DMS53 treated with DMSO at 0.1 percent for 48 hours (cell line): ENCODE results near the gene TRIML2.
"Not testable (repeated sequence)": the region's sequence is repeated elsewhere in the genome, so short reads cannot be mapped to it uniquely, and the experiment has no call there.

Experiments used
- DNase-seq: peaks from one replicate; lab custom pipeline; 2025; ENCODE audit not compliant: unreplicated experiment; lab: John Stamatoyannopoulos, UW

TRIML2 gene

GRCh38 chr4:188107931-188108843, 1.2 kb downstream of the TRIML2 start:
- no peak for DNase-seq

DNA sequence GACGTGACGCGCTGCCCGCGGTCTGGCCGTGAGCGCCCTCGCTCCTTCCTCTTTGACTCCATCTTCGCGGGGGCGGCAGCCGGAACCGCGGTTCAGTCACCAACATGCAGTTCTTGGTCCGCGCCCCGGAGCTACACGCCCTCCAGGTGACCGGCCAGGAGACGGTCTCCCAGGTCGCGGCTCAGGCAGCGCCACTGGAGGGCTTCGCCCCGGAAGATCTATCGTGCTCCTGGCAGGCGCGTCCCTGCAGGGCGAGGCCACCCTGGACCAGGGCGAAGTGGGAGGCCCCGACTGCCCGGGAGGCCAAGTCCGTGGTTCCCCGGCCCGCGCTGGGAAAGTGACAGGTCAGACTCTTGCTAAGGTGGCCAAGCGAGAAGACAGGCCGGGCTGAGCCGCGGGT, 2.9 kb downstream of the TRIML2 start:
- no peak for DNase-seq

- DNase-seq, result no peak
Measured at GRCh38 chr4:188092824-188093223, 16.6 kb downstream of the TRIML2 start.

DNA sequence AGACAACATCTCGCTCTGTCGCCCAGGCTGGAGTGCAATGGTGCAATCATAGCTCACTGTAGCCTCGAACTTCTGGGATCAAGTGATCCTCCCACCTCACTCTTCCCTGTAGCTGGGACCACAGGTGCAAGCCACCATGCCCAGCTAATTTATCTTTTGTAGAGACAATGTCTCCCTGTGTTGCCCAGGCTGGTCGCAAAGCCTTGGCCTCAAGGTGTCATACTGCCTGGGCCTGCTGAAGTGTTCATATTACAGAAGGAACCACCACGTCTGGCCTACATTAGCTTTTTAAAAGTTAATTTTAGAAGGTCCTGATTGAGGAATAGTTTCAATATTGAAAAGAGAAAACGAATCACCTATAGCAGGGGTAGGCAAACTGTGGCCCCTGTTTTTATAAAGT, 22.5 kb downstream of the TRIML2 start:
- no peak for DNase-seq

- DNase-seq, result no peak
Measured at GRCh38 chr4:188082796-188083195, 26.6 kb downstream of the TRIML2 start.

GRCh38 chr4:188078116-188078515, 31.3 kb downstream of the TRIML2 start:
- no peak for DNase-seq

DNA sequence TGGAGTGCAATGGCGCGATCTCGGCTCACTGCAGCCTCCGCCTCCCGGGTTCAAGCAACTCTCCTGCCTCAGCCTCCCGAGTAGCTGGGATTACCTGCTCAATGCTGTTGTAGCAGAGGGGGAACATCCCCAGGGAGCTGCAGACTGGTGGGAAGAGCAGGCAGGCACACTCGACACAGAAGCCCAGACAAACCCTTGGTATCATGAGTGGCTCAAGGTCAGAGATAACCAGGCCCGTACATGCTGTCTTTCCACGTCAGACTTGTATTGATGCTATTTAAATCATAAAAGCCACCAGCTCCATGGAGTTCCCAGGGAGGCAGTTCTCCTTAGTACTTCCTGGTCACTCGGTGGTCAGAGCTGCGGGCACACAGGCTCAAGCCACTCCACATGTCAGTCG, 33.2 kb downstream of the TRIML2 start:
- no peak for DNase-seq

DNA sequence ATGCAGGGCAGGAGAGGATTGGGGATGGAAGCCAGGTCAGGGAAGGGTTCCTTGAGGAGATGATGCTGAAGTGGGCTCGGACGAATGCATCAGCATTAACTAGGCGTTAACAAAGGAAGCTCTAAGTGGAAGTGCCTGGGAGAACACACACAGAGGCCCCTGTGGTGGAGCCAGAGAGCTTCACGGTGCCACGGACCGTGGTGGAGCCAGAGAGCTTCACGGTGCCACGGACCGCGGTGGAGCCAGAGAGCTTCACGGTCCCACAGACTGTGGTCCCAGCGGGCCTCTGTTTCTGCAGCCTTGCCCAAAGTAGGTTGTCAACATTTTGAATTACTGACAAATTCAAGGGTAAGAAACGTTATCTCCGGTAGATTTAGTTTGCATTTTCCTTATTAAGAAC, 48.3 kb downstream of the TRIML2 start:
- DNase-seq, result no peak

DNA sequence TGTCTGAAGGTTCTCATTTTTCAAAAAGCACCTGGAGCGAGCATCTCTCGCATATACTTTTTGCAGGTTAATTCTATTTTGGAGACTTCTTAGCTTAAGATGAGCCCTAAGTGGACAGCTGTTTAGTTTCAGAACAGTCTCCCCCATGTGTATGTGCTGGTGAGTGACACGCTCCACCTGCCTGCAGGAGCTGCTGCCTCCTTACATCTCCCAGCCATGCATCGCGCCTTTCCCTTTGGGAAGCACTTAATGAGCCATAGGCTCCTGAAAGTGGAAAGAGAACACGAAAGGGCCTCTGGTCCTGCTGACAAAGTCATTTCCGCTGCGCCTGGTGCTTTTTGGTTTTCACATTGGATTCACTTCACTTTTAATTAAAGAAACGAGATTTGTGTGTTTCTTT, 56.1 kb downstream of the TRIML2 start:
- no peak for DNase-seq

DNA sequence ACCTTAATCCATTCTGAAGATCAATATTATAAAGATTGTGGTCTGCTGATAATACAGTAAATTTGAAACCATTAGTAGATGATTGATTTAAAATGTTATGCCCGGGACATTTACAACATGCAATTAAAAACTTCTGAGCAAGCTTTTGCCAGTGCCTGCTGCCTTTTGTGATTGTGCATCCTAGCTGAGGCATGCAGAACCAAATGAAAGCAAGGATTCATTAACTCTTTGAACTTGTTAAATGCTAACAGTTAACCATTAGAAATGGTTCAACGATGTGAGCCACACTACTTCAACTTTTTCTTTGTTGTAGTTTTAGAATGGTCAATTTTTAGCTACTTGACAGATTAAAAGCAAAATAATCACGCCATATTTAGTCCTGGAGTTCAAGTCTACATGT, 62.7 kb downstream of the TRIML2 start:
- no peak for DNase-seq

DNA sequence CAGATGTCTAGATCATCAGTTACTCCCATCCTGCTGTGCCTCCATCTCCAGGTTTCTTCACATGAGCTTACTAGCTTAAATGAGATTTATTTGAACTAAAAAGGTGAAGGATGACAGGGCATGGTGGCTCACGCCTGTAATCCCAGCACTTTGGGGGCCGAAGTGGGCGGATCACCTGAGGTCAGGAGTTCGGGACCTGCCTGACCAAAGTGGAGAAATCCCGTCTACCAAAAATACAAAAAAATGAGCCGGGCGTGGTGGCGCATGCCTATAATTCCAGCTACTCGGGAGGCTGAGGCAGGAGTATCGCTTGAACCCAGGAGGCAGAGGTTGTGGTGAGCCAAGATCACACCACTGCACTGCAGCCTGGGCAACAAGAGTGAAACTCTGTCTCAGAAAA, 63.9 kb downstream of the TRIML2 start:
- DNase-seq, result not testable (repeated sequence)

DNA sequence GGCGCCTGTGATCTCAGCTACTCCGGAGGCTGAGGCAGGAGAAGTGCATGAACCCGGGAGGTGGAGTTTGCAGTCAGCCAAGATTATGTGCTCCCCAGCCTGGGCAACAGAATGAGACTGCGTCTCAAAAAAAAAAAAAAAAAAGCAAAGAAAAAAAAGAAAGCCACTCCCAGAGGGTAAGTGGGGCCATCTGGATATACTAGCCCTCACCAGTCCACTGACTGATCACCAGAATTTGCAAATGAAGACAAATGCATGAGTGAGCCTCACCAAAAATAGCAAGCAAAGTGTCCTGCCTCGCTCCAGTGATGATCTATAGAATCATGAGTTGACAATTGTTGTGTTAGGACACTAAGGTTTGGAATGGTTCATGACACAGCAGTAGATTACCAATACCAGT, 66.2 kb downstream of the TRIML2 start:
- DNase-seq, result no peak

DNA sequence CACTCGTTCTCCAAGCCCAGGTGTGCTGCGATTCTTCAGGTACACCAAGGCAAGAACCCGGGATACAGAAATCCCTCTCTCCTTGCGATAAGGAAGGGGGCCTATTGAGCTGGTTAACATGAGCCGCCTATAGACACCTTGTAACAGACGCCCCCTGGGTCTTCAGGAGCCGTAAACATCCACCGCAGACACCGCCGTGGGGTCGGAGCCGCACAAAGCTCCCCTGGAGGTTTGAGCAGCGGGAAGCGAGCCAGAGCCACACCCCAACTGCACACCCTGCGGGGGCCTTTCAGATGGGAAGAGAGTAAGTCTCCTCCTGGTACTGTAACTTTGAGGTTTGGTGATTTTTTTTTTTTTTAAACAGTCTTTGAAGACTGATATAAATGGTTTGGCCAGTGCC, 67.2 kb downstream of the TRIML2 start:
- no peak for DNase-seq

DNA sequence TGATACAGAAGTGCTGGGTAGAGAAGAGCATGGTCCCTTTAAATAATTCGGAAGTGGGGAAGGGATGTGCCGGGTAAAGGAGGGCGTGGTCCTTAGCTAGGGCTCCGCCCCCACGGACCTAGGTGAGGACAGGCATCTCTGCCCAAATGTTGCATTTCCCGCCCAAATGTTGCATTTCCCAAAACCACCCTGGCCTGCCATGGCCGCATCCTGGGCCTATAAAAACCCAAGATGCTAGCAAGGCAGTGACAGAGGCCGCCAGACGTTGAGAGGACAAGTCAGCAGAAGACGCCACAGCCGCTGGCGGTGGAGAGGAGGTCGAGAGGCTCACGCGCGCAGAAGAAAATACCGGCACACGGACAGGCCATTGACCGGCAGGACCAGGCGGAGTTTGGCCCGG, 67.7 kb downstream of the TRIML2 start:
- no peak for DNase-seq
